Measurements from ENCODE around the gene NFIB.

The NFIB gene

GRCh38 chr9:14180093-14180959, 133.6 kb downstream of the NFIB start:
- no peak for DNase-seq

GRCh38 chr9:14179449-14179848, 134.5 kb downstream of the NFIB start:
- no peak for DNase-seq

DNA sequence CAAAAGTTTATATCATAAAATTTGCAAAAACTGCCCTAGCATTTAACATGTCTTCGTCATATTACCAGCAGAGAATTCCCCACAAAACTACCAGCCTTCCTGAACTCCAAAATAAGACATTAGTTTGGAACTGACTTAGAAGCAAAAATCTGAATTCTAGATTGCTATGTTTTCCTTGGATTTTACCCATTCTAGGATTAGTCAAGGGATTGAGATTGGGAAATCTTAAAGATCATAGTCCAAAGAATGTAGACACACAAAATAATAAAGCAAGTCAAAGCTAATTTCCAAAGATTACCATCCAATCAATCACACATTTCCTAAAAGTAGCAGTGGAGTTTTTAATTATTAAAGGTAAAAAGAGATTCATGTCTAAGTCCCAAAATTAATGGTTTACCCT, 138.2 kb downstream of the NFIB start:
- no peak for DNase-seq

DNA sequence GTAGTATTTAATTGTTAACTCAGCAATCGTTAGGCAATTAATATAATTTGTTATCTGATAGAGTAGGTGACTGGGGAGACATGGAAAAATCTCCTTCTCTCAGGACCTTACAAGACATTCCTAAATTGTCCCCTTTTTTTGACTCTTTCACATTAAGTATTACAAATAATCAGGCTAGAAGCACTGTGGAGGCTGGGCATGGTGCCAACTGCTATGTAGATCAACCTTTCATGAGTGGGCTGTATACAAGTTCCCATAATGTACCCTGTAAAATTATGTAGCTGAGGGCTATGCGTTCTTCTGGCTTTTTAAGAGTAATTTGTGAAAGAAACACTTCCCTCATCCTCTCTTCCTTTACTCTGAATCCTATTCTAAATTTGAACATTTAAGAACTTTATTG, 140.2 kb downstream of the NFIB start:
- no peak for DNase-seq

- DNase-seq, result no peak
These were observed 142.9 kb downstream of the NFIB start for GRCh38 chr9:14170973-14171596.

DNA sequence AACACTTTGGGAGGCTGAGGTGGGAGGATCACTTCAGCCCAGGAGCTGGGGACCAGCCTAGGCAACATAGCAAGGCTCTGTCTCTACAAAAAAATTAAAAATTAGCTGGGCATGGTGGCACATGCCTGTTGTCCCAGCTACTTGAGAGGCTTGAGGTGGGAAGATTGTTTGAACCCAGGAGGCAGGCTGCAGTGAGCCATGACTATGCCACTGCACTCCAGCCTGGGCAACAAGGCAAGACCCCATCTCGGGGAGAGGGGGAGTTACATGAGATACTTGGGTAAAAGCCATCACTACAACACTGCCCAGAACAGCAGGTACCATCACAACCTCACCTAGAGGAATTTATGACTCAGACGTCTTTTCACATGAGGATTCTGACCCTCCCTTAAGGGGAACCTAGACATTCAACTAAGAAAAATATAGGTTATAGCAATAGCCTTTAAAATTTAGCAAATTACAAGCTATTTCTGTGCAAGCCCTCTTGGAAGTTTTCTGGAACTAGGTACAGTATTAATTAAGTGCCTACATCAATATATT, 143.5 kb downstream of the NFIB start:
- no peak for DNase-seq

DNA sequence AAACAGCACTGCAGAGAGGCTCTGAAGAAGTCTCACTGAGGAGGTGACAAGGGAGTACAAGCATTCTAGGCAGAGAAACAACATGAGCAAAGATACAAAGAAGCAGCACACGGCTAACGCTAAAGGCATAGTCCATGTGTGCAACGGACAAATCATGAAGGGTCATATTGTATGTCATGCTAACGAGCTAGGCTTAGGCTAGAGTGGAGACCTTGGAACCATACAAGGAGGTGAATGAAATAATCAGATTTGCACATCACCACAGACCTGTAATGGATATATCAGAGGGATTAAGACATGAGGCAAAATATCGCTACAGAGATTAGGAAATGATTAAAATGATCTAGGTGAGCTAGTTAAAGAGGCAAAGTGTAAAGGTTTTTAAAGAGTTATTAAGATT, 145.6 kb downstream of the NFIB start:
- DNase-seq, result no peak

DNA sequence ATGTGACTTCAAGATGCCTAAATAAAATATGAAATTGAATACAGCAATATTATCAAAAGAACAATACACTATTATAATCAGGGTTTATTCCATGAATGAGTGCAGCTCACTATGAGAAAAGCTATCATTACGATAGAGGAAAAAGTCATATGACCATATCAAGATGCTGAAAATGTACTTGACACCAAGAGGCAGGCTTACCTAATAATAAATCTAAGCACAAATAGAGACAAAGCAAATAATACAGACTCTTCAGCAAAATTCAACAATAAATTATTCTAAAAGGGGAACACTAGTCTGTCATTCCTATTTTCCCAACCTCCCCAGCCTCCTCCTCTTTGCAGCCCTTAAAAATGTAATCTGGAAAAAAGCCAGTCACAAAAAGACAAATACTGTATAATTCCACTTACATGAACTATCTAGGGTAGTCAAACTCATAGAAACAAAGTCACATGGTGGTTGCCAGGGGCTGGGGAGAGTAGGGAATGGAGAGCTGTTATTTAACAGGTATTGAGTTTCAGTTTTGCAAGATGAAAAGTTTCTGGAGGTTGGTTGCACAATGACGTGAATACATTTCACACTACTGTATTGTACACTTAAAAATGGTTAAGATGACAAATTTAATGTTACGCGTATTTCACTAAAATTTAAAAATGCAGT, 148.4 kb downstream of the NFIB start:
- no peak for DNase-seq

GRCh38 chr9:14164908-14165307, 149.0 kb downstream of the NFIB start:
- no peak for DNase-seq

- DNase-seq, result no peak
These were observed 154.3 kb downstream of the NFIB start for GRCh38 chr9:14159440-14160216.

DNA sequence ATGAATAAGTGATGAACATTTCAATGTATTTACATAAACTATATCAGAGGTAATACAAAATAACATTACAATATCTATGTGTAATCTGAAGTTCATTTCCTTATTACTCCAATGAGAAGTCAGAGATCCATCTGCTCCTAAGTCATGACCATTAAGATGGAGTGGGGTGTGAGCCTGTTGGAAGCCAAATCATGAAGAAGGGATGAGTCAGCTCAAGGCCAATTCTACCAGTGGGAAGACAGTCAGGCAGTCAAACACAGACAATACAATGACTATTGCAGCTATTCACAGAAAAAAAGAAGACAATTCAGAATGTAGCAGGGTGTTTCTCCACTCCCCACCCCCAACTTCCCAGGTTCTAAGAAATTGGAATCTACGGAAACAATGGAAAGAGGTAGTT, 155.0 kb downstream of the NFIB start:
- no peak for DNase-seq

DNA sequence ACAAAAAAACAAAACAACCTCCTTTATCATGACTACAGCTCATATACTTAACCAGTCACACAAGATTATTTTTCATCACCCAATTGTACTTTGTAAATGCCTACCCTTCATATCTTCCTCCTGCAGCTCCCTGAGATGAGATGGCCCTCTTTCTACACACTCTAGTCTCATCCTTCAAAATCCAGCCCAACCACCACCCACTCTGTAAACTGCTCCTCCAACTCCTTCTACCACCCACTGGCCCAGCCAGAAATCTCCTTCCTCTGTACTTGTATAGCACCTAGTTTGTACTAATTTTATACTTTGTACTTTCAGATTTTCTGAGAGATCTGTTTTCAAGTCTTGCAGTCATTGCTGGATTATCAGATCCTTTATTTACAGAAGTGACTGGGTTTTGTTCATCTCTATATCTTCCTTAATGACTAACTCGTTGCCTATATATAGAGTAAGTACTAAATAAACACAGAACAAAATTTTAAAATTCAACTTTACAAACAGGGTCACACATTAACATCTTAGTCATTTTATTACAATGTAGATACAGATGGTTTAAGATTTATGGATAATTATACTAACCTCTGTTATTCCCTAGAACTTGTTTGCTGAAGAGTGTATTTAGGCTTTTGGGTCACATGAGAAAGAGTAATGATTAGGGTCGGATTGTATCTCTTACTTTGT, 155.7 kb downstream of the NFIB start:
- no peak for DNase-seq

DNA sequence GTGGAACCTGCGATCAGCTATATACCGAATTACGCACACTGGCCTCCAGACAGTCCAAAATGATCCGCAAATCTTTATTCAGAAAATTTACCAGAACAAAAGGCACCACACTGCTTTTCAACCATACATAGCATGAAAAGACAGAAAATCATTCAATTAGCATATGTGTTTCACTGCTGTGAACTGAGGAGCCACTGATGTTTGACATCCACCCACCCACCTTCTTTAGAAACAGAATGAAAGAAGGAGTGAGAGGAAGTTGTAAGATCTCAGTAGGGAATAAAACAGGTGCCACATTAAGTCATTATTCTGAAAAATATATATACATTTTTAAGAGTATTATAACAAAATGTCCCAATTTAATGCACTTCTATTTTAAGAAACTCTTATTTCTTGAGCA, 156.8 kb downstream of the NFIB start:
- DNase-seq, result no peak

GRCh38 chr9:14156046-14156445, 157.9 kb downstream of the NFIB start:
- DNase-seq, result no peak

GRCh38 chr9:14155237-14155636, 158.7 kb downstream of the NFIB start:
- no peak for DNase-seq

- no peak for DNase-seq
These were observed 160.6 kb downstream of the NFIB start for GRCh38 chr9:14153310-14153720.

DNA sequence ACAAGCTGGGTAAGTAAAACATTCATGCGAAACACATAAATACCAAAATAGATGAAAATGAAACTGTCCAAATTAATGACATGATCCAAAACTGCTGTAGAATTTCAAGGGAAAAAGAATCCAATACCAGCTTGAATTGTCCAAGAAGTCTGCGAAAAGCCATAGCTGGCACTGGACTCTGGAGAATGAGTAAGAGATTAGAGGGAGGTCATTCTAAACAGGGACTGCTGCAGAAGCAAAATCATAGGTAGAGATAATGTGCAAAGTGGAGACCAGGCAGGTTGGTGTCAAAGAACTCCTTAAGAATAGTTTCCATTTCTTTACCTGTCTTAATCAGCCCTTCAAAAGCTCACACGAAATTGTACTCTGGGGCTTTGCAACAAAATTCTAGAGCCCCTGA, 162.5 kb downstream of the NFIB start:
- no peak for DNase-seq

DNA sequence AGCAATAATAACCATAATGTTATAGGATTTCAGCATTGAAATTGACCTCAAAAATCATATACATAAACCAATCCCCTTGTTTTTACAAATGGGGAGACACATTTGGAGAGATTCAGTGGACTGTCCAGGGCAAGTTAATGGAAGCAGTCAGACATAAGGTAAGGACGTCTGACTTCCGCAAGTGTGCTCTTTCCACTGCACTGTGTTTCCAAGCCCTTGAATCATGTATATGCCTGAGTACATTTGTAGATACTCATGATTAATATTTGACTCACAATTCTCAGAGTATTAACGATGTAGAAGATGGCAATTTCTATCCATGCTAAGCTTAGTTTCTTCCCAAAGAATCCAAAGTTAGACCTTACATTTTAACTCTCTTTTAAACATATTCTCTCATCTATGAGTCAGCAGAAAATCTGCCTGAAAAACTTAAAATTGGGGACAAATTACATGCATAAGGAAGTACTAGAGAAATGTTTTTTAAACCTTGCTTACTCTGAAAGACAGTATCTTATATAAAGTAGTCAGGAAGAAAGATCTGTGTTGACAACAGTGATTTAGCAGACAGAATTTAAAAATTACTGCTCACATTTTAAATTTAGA, 165.3 kb downstream of the NFIB start:
- DNase-seq, result no peak

GRCh38 chr9:14147738-14148137, 166.2 kb downstream of the NFIB start:
- DNase-seq, result no peak

GRCh38 chr9:14146201-14146874, 167.6 kb downstream of the NFIB start:
- DNase-seq, result no peak

GRCh38 chr9:14144215-14144614, 169.7 kb downstream of the NFIB start:
- no peak for DNase-seq

Data from stimulated activated CD8-positive, alpha-beta memory T cell treated with anti-CD3 and anti-CD28 coated beads, Interleukin-4, amount 100 ng/mL, for 48 hours (primary cell).